Measurements from ENCODE around the gene PNKP.

Gene PNKP

DNA sequence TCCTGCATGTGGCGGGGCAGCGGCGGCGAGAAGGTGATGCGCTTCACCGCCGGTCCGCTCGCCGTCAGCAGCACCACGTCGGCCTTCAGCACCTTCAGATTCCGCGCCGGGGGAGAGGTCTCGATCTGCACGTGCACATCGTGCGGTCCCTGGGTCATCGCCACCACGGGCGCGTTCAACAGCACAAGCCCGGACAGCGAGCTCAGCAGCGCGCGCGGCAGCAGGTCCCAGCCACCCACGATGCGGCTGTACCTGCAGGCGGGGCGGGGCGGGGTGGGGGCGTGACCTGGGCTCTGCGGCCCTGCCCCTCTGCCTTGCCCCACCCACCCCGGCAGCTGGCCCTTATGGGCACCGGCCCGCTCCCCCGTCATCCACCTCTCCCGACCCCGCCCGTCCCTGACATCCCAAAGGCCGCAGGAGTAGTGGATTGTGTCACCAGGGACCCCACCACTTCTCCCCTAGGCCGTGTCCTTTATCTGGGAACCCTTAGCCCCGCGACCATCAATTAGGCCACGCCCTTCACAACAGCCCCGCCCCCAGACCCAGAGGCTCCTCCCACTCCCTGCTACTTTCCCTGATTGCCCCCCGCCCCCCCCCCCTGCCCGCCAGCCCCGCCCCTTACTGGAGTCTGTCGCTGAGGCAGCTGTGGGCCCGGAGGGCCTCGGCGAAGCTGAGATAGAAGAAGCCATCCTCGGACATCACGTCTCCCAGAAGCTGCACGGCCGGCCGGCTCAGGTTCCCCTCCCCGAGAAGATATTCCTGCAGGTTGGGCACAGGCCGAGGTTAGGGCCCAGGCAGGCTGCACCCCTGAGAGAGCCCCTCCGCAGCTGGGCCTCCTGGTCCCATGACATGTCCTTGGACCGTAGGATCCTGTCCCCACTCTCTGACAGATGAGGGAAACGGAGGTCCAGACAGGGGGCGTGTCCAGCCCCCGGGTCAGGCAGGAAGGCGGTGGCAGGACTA, 23.3 kb upstream of the PNKP start:
- peak; percentile 64 for DNase-seq (ENCODE audit: low read depth)

DNA sequence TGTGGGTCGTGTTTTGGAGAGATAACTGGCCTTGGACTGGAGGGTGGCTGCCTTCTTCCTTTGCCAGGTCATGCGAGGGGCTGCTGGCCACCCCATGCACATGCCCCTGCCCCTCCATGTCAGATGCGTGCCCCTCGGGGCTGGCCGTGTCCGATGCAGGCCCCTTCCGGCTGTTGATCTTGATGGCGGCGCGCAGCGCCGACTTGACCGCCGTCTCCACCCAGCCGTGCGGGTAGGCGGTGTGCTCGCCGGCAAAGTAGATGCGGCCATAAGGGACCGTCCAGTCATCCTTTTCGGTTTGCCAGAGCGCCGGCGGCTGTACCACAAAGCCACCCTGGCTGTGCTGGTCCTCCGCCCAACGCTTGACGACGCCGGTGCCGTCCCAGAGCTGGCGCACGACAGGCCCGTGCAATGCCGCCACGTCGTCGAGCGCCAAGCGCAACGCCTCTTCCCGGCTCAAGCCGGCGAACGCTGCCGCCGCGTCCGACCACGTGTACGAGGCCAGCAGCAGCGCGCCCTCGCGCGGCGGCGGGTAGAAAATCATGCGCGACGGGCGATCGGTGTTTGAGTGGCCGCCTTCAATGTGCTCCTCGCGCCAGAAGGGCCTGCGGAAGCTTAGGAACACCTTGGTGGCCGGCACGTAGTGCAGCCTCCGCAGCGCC, 22.4 kb upstream of the PNKP start:
- peak; percentile 63 for DNase-seq (ENCODE audit: low read depth)

DNA sequence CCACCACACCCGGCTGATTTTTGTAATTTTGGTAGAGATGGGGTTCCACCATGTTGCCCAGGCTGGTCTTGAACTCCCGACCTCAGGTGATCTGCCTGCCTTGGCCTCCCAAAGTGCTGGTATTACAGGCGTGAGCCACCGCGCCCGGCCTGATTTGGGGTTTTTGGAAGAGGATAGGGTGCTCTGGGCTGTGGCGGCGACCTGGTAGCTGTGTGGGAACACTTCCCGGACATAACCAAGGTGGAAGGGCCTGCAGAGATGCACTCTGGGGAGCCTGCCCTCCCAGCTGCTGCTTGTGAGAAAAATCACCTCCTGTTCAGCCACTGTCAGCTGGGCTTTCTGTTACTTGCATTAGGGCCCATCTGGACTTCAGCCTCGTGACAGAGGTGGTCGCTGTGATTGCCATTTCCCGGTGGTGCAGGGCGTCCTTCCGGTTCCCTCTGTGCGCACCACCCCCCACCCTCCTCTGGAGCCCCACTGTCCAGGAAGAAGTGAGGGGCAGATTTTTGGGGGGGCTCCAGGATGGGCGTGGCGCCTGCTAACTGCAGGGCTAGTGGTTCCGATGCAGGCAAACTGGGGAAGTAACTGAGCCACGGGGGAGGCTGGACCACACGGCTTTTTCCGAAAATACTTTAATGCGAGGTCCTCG, 21.8 kb upstream of the PNKP start:
- DNase-seq (ENCODE audit: low read depth), result no peak

DNA sequence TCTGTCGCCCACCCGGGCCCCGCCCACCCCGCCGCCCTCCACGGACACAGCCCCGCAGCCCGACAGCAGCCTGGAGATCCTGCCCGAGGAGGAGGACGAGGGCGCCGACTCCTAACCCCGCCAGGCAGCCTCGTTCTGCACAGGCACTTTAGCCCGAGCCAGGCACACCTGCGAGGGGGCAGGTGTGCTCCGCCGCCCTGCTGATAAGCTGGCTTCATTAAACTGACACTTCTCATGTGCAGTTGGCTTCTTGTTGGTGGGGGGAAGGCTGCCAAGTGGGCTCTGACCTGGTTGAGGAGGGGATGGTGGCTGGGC, 21.1 kb upstream of the PNKP start:
- DNase-seq (ENCODE audit: low read depth), result no peak

- DNase-seq (ENCODE audit: low read depth), result no peak
Measured at GRCh38 chr19:49887665-49888509, 20.5 kb upstream of the PNKP start.

DNA sequence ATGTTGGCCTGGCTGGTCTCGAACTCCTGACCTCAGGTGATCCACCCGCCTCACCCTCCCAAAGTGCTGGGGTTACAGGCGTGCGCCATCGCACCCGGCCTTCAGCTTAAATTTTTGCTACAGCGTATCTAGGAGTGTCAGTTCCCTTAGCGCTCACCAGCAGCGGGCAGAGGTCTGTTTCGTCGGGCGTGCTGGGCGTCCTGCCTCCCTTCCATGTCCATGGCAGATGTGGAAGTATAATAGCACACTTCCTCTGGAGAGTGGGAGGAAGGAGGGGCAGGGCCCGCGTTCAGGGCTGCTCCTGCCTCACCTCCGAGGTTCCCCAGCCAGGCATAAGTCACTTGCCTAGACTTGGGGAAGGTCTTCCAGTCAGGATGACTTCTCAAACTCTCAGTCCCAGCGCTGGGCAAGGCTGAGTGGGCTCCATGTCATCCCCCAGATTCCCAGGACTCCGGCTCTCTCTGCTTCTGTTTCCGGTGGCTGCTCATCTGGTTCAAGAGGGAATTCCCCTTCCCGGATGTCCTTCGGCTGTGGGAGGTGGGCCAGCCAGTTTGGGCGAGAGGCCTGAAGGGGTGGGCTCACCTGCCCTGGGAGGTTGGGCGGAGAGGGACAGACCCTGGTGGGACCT, 19.8 kb upstream of the PNKP start:
- no peak for DNase-seq (ENCODE audit: low read depth)

DNA sequence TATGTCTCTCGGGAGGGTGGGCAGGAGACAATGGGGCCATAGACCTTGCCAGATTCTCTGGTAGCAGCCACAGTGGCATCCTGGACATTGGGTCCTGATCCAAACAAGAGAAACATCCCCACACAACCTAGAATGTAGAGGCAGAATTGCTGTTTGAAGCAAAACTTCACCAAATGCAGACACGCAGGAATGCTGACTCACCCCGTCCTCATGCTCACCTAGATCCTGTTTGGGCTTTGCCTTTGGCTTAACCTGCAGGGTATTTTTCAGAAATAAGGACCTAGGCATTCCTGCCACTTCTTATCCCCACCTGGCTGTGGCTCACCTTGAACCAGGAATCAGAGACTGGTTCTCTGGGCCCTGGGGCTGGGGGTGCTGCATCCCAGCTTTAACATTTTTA, 17.4 kb upstream of the PNKP start:
- no peak for DNase-seq (ENCODE audit: low read depth)

GRCh38 chr19:49884109-49884508, 16.7 kb upstream of the PNKP start:
- no peak for DNase-seq (ENCODE audit: low read depth)

GRCh38 chr19:49883094-49883493, 15.7 kb upstream of the PNKP start:
- DNase-seq (ENCODE audit: low read depth), result no peak

DNA sequence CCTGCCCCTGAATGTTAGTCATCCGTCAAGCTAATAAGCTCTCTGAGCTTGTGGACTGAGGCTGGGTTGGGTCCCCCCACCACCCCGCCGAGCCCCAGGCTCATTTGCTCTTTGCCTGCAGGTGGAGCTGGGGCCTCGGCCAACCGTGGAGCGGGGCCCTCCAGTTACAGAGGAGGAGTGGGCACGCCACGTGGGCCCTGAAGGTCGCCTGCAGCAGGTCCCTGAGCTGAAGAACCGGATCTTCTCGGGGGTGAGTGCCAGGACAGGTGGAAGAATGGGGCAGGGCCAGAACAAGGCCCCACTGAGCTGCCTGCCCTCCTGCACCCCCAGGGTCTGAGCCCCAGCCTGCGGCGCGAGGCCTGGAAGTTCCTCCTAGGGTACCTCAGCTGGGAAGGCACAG, 15.3 kb upstream of the PNKP start:
- DNase-seq (ENCODE audit: low read depth), result no peak

DNA sequence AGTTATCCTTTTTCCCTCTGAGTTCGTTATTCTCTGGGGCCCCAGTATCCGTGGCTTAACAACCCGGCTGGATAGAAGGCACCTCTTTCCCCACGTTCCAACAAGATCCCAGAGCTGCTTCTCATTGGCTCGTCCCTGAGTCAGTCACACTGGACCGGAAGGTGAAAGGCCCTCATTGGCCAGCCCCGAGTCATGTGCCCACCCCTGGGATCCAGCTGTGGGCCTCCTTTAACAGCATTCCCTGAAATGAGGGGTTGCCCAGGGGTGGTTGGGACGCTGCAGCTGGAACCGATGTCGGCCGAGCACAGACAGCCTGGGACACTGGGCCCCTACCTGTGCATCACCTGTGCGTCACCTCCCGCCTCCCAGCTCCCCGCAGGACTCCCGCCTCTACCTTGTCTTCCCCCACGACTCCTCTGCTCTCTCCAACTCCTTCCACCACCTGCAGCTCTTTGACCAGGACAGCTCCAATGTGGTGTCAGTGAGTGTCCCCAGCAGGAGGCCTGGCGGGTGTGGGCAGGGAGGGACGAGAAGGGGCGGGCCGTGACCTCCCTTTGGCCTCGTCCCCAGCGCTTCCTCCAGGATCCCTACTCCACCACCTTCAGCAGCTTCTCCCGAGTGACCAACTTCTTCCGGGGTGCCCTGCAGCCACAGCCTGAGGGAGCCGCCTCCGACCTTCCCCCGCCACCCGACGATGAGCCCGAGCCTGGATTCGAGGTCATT, 14.5 kb upstream of the PNKP start:
- DNase-seq (ENCODE audit: low read depth), result no peak

DNA sequence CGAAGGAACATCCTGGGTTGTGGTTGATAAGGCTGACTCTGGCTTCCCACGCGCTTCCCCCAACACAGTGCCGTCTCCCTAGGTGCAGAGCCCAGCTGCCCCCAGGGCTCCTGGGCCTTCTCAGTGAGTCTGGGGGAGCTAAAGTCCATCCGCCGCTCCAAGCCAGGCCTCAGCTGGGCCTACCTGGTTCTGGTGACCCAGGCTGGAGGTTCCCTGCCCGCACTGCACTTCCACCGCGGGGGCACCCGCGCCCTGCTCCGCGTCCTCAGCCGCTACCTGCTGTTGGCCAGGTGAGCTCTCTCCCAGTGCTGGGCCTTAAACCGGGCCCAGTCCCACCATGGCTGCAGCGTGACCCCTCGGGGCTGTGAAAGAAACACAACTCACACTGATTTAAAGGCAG, 13.8 kb upstream of the PNKP start:
- no peak for DNase-seq (ENCODE audit: low read depth)

DNA sequence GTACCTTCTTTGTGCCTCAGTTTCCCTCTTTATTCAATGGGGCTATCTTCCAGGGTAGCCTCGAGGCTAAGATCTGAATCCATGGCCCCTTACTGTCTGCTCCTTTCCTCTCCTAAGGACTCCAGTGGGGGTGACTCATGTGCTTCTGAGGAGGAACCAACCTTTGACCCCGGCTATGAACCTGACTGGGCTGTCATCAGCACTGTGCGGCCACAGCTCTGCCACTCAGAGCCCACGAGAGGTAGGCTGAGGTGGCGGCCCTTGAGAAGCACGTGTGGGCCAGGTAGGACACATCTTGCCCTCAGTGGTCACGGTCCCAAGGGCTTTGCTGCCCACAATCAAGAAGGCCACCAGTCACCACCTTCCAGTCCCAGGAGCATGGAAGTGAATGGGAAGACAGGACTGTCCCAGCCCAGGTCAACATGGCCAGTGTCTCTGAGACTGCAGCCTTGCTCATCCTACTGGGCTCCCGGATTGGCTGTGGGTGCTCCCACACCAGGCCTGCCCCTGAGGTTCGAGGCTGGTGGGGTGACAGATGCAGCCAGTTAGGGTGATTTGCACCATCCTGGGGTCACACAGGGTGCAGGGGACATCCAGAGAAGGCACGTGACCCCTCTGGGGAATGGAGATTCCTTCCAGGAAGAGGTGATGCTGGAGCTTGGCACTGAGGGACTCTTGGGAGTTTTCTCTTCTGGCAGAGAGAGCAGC, 12.9 kb upstream of the PNKP start:
- DNase-seq (ENCODE audit: low read depth), result no peak

DNA sequence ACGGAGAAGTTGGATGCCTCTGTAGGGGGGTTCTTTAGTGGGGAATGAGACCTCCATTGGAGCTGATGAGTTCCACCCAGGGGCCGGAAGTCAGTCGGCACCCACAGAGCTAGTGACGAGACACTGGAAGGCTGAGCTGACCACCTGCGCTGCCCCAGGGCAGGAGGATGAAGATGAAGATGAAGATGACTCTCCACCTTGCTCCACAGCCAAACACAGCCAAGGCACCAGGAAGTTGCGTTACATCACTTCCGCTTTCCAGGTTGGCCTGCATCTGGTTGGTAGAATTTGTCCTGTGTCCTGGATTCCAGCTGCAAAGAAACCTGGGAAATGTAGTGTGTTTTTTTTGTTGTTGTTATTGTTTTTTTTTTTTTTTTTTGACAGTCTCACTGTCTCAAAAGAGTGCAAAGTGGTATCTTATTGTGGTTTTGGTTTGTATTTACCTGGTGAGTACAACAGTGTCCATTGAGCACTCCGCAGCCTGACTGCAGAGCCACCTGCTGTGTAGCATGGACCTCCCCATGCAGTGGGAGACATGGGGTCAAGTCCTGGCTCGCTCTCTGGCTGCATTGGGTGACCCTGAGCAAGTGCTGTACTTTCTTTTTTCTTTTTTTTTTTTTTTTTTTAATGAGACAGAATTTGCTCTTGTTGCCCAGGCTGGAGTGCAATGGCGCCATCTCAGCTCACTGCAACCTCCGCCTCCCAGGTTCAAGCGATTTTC, 12.0 kb upstream of the PNKP start:
- DNase-seq (ENCODE audit: low read depth), result no peak

- no peak for DNase-seq (ENCODE audit: low read depth)
Measured at GRCh38 chr19:49878744-49879070, 11.3 kb upstream of the PNKP start.

- DNase-seq (ENCODE audit: low read depth), result peak; percentile 98
Measured at GRCh38 chr19:49877879-49878743, 10.7 kb upstream of the PNKP start.

DNA sequence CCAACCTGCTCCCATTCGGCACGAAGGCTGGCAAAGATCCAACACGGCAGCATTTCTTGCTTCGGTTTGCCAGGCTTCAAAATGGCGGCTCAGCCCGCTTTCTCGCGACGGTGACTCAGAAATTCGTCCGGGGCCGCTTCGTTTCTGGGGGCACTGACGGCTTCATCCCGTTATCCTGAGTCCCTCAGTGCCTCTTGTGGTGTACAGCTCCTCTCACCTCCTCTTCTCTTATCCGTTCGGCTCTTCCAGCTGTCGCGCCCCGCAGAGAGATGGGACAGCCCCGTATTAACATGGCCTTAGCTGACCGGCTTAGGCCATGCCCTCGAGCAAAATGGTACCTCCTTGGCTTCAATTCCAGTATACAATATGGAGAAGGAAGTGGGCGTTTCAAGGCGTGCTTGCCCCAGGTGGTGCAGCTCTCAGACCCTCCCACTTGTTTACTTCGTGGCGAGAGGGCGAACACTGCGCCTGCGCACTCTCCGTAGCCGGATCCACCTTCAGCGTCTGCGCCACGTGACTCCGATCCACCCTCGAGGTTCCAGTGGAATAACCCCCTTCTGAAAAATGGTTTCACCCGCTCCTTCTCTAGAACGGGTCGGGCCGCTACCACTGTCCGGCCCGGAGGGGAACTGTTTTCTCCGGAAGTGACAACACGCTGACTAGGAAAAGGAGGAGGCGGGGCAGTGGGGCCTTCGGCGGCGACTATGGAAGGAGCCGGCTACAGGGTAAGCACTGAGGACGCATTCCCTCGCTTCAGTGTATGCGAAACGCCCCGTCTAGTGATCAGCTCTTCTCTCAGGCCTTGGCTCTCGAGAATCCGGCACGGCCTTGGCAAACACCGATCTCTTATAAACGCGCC, 9.9 kb upstream of the PNKP start, which contains the start of the genes AKT1S1 and TBC1D17:
TSS of gene AKT1S1 (minus strand) at position 336 of the 859 bp plus-strand sequence. CDS start 4,060 bp downstream, outside the sequence.
TSS of gene TBC1D17 (plus strand) at position 683 of the 859 bp plus-strand sequence. CDS start at position 705, 22 bp downstream.
- peak; percentile 98 for DNase-seq (ENCODE audit: low read depth)
